ENCODE measurements around the gene CDCA8. TPM values are rescaled to one million over a fixed set of nuclear protein-coding genes. Genes with fewer than 3 reads are reported as not detected.

The CDCA8 gene
- total RNA-seq, 1 donor from 2014 or later = 41.2 TPM

DNA sequence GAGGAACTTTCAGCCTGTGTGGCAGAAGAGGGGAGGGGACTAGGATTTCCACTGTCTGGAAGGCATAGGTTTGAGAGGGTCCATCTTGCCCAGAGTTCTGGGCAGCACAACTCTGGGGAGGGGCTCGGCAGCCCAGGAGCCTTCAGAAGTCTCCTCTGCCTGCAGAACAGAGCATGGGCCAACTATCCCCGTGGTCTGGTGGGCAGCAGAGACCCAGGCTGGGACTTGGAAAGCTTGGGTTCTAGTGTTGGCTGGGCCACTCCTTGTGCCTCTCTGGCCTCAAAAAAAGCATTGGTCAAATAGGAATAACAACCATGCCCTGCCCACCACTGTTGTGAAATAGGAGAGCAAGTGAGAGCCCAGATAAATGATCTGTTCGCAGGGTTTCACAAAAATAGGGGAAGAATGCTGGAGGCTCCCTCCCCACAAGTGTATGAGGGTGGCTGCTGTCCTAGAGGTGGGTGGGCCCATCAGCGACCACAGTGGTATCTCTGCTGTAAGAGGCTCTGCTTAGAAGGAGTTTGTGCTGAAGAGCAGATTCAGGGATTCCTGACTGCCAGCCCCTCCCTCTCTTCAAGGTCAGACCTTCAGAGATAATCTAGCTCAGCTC lies 63.7 kb downstream of the CDCA8 start:
- peaks cover 13% of the 10 kb centered on the region for H3K4me1 Mint-ChIP-seq (ENCODE audit: low read depth)
- intact Hi-C loops (cut with micrococcal nuclease) = no loop called here

More for the DNA sequence above, 63.7 kb downstream of the CDCA8 start:
- no peak for DNase-seq (ENCODE audit: low spot score)
- no peaks in the 10 kb centered on the region for H3K36me3 Mint-ChIP-seq (ENCODE audit: low read depth)
- H3K27ac Mint-ChIP-seq = no peak overlapping the region
- H3K9me3 Mint-ChIP-seq = no peaks in the 10 kb centered on the region
- peaks cover 28% of the 10 kb centered on the region for H3K27me3 Mint-ChIP-seq (ENCODE audit: low read depth)
- H3K4me3 Mint-ChIP-seq (ENCODE audit: low read depth) = no peak overlapping the region

Other genes with a start within 250 kb of the CDCA8 start
- 23.6 and 25.3 TPM in 2 replicates for gene ZC3H12A, start 217.9 kb upstream of the CDCA8 start, total RNA-seq
- gene MEAF6, start 177.8 kb upstream of the CDCA8 start, total RNA-seq = 87.9 and 93.0 TPM in 2 replicates
- gene SNIP1, start 138.2 kb upstream of the CDCA8 start, total RNA-seq = 26.1 and 27.8 TPM in 2 replicates
- not detected in 2 replicates for gene DNALI1, start 135.6 kb upstream of the CDCA8 start, total RNA-seq
- 95.6 and 98.0 TPM in 2 replicates for gene GNL2, start 96.6 kb upstream of the CDCA8 start, total RNA-seq
- not detected in 2 replicates for gene RSPO1, start 57.6 kb upstream of the CDCA8 start, total RNA-seq
- 0.21 TPM in 1 of 2 replicates, not detected in the other for gene EPHA10, start 72.6 kb downstream of the CDCA8 start, total RNA-seq
- 0.94 and 1.1 TPM in 2 replicates for gene MANEAL, start 101.3 kb downstream of the CDCA8 start, total RNA-seq
- 22.6 and 24.5 TPM in 2 replicates for gene C1orf122, start 115.3 kb downstream of the CDCA8 start, total RNA-seq
- gene YRDC, start 115.7 kb downstream of the CDCA8 start, total RNA-seq = 45.2 and 46.5 TPM in 2 replicates
- 24.8 and 27.8 TPM in 2 replicates for gene MTF1, start 167.1 kb downstream of the CDCA8 start, total RNA-seq